ENCODE measurements around the gene SDR9C7. TPM values are rescaled to one million over a fixed set of nuclear protein-coding genes. Genes with fewer than 3 reads are reported as not detected.

Gene SDR9C7
- polyA plus RNA-seq, 3 donors = not detected

GRCh38 chr12:56916996-56917333, 17.2 kb downstream of the SDR9C7 start:
- Histone ChIP-seq H3K9me3 (replicated peaks in 1 of 2; ENCODE audit: control insufficient read depth in 1 of 2, insufficient read depth in 1 of 2, low read length in 2 of 2) (no peaks in the 10 kb centered on the region), H2AFZ (ENCODE audit: insufficient read depth, low read depth, low read length, poor library complexity, severe bottlenecking) (no peak overlapping the region), H3K27me3 (ENCODE audit: control insufficient read depth in 2 of 2, insufficient read depth in 2 of 2, low read length in 2 of 2) (no peaks in the 10 kb centered on the region), H3K4me2 (replicated peaks; ENCODE audit: extremely low read depth, low read length, poor library complexity, severe bottlenecking) (no peak overlapping the region), H3K9ac (ENCODE audit: insufficient read depth, low read length, poor library complexity, severe bottlenecking) (no peak overlapping the region), H3K4me3 (replicated peaks in 1 of 3; ENCODE audit: low read depth in 2 of 3, low read length in 3 of 3) (no peak overlapping the region), H3K27ac (ENCODE audit: low read depth in 1 of 2, low read length in 2 of 2) (no peak overlapping the region), H3K79me2 (ENCODE audit: insufficient read depth, low read length) (no peaks in the 10 kb centered on the region), H3K36me3 (replicated peaks in 1 of 2; ENCODE audit: control insufficient read depth in 1 of 2, insufficient read depth in 2 of 2, low read length in 2 of 2) (no peaks in the 10 kb centered on the region), H3K4me1 (ENCODE audit: control insufficient read depth in 1 of 2, insufficient read depth in 2 of 2, low read length in 2 of 2) (no peaks in the 10 kb centered on the region), H4K20me1 (ENCODE audit: insufficient read depth, low read length) (no peaks in the 10 kb centered on the region)
- intact Hi-C loops (cut with micrococcal nuclease) = no loop called here
- TF ChIP-seq CTCF (IDR thresholded peaks at IDR 0.05) = no peak
- Mint-ChIP-seq H3K27ac (no peak overlapping the region), H3K27me3 (ENCODE audit: low read depth in 3 of 3) (peaks cover 3 to 4% (median 3%) of the 10 kb centered on the region in 3 donors), H3K36me3 (no peaks in the 10 kb centered on the region), H3K4me3 (no peak overlapping the region), H3K9me3 (peaks cover 0 to 9% (median 7%) of the 10 kb centered on the region in 7 donors), H3K4me1 (no peaks in the 10 kb centered on the region)
- WGBS (ENCODE audit: insufficient coverage) = 100% methylated on average over 1 of the region's 1 CpG
- DNase-seq = no peak

- Mint-ChIP-seq H3K27me3 (ENCODE audit: low read depth in 3 of 3) (peaks cover 3 to 6% (median 3%) of the 10 kb centered on the region in 3 donors), H3K4me3 (no peak overlapping the region), H3K36me3 (no peaks in the 10 kb centered on the region), H3K27ac (no peak overlapping the region), H3K9me3 (peaks cover 0 to 12% (median 7%) of the 10 kb centered on the region in 7 donors), H3K4me1 (no peaks in the 10 kb centered on the region)
- Histone ChIP-seq H3K9me3 (replicated peaks in 1 of 2; ENCODE audit: control insufficient read depth in 1 of 2, insufficient read depth in 1 of 2, low read length in 2 of 2) (no peaks in the 10 kb centered on the region), H3K36me3 (replicated peaks in 1 of 2; ENCODE audit: control insufficient read depth in 1 of 2, insufficient read depth in 2 of 2, low read length in 2 of 2) (no peaks in the 10 kb centered on the region), H3K4me3 (replicated peaks in 1 of 3; ENCODE audit: low read depth in 2 of 3, low read length in 3 of 3) (no peak overlapping the region), H3K79me2 (ENCODE audit: insufficient read depth, low read length) (no peaks in the 10 kb centered on the region), H3K27ac (ENCODE audit: low read depth in 1 of 2, low read length in 2 of 2) (no peak overlapping the region), H3K4me2 (replicated peaks; ENCODE audit: extremely low read depth, low read length, poor library complexity, severe bottlenecking) (no peak overlapping the region), H2AFZ (ENCODE audit: insufficient read depth, low read depth, low read length, poor library complexity, severe bottlenecking) (no peak overlapping the region), H4K20me1 (ENCODE audit: insufficient read depth, low read length) (no peaks in the 10 kb centered on the region), H3K27me3 (ENCODE audit: control insufficient read depth in 2 of 2, insufficient read depth in 2 of 2, low read length in 2 of 2) (no peaks in the 10 kb centered on the region), H3K4me1 (ENCODE audit: control insufficient read depth in 1 of 2, insufficient read depth in 2 of 2, low read length in 2 of 2) (no peaks in the 10 kb centered on the region), H3K9ac (ENCODE audit: insufficient read depth, low read length, poor library complexity, severe bottlenecking) (no peak overlapping the region)
- intact Hi-C loops (cut with micrococcal nuclease) = no loop called here
- no peak for DNase-seq
- WGBS (ENCODE audit: insufficient coverage) = 80% methylated on average over 1 of the region's 4 CpGs
- no peak for TF ChIP-seq CTCF (IDR thresholded peaks at IDR 0.05)
Measured at GRCh38 chr12:56916296-56916995, 17.8 kb downstream of the SDR9C7 start.
